K562 (cell line): ENCODE measurements around the gene FHIT. TPM values are rescaled to one million over a fixed set of nuclear protein-coding genes. Genes with fewer than 3 reads are reported as not detected.

Experiments
- ATAC-seq: fragments of 200-7000 bp; cut with Tn5 transposase; 3 replicates; pipeline ENCODE4 v1.9.1; 2020; ENCODE audit warnings: moderate library complexity
- BruUV-seq: library from RNA; stranded (reverse); fragments of 400-500 nt; replicated peaks from 2 replicates; lab custom pipeline; 2021; lab: Mats Ljungman, UMichigan
- CTCF ChIA-PET: fragments of 300-600 bp; formaldehyde crosslinking; extraction: SDS; loops from one replicate; lab custom pipeline; 2021; ENCODE audit warnings: low intra/inter-chr PET ratio; lab: Yijun Ruan, JAX
- POLR2A ChIA-PET: fragments of 300-600, 350-650 bp; sonication (Branson Sonifier 250); formaldehyde crosslinking; extraction: SDS; loops from one replicate; lab custom pipeline; 2021; ENCODE audit warnings: antibody characterized with exemption, inconsistent platforms; lab: Yijun Ruan, JAX
- DNase-seq, 4 experiments: peaks; one replicate each; pipeline versions ENCODE4 v3.0.0 to v3.0.0-alpha.2; 2011 to 2018; ENCODE audit warnings: low spot score in 3 of 4, mixed read lengths in 3 of 4; ENCODE audit errors: extremely low read depth in 1 of 4
- FAIRE-seq: peaks from 2 replicates; lab custom pipeline; 2011; peaks lifted over from hg19 to GRCh38; lab: Jason Lieb, UNC
- H2AFZ ChIP-seq: 2 replicates; pipeline ENCODE4 v1.6.0; 2011; ENCODE audit warnings: low read depth, low read length, control low read depth, inconsistent platforms
- H3K27ac ChIP-seq: fragments of 200-600 bp; 3 replicates; pipeline ENCODE4 v1.8.0; 2011; ENCODE audit warnings: low read depth, mild to moderate bottlenecking, control low read depth, inconsistent platforms, low read length, moderate library complexity, mixed read lengths; ENCODE audit errors: extremely low read depth
- H3K27me3 ChIP-seq, 2 experiments: fragments of 300-600 bp in 1 of 2; 2 replicates in 1 of 2; 3 replicates in 1 of 2; pipeline versions ENCODE4 v1.6.0 to v1.8.0; 2011; ENCODE audit warnings: inconsistent platforms in 2 of 2, low read length in 2 of 2, mild to moderate bottlenecking in 1 of 2, mixed read lengths in 1 of 2, moderate library complexity in 1 of 2; ENCODE audit not compliant: control insufficient read depth in 2 of 2, insufficient read depth in 2 of 2
- H3K36me3 ChIP-seq: fragments of 300-600 bp; 3 replicates; pipeline ENCODE4 v1.8.0; 2011; ENCODE audit warnings: mild to moderate bottlenecking, low read length, inconsistent platforms; ENCODE audit not compliant: control insufficient read depth, insufficient read depth
- H3K4me1 ChIP-seq, 2 experiments: fragments of 200-600 bp in 1 of 2; replicated peaks in 1 of 2; 2 replicates in 1 of 2; 3 replicates in 1 of 2; pipeline versions ENCODE4 v1.5.1 to v1.8.0; 2011; ENCODE audit warnings: inconsistent platforms in 2 of 2, low read length in 2 of 2, mild to moderate bottlenecking in 1 of 2, mixed read lengths in 1 of 2, moderate library complexity in 1 of 2; ENCODE audit not compliant: control insufficient read depth in 2 of 2, insufficient read depth in 2 of 2
- H3K4me2 ChIP-seq: 2 replicates; pipeline ENCODE4 v1.6.1; 2011; ENCODE audit warnings: low read length, control low read depth, inconsistent platforms, mixed read lengths; ENCODE audit not compliant: insufficient read depth
- H3K4me3 ChIP-seq: fragments of 200-600 bp; sonication (generic), shearing (Covaris generic); 2 replicates; pipeline ENCODE4 v1.5.1; 2016; ENCODE audit warnings: control low read depth, inconsistent platforms
- H3K79me2 ChIP-seq: fragments of 200-600 bp; 3 replicates; pipeline ENCODE4 v1.8.0; 2011; ENCODE audit warnings: low read length, inconsistent platforms; ENCODE audit not compliant: control insufficient read depth, insufficient read depth
- H3K9ac ChIP-seq, 2 experiments: 2 replicates each; pipeline versions ENCODE4 v1.6.0 to v1.6.1; 2011; ENCODE audit warnings: low read depth in 2 of 2, low read length in 2 of 2, control low read depth in 1 of 2, inconsistent platforms in 1 of 2, mild to moderate bottlenecking in 1 of 2, mixed read lengths in 1 of 2; ENCODE audit not compliant: insufficient read depth in 1 of 2
- H3K9me1 ChIP-seq: one replicate; pipeline ENCODE4 v1.6.0; 2011; ENCODE audit warnings: inconsistent platforms, mild to moderate bottlenecking, low read length, moderate library complexity; ENCODE audit not compliant: control insufficient read depth, insufficient read depth
- H3K9me3 ChIP-seq: replicated peaks from 2 replicates; pipeline ENCODE4 v1.5.1; 2011; ENCODE audit warnings: low read depth, low read length, inconsistent platforms; ENCODE audit not compliant: control insufficient read depth, insufficient read depth
- H4K20me1 ChIP-seq: replicated peaks from 2 replicates; pipeline ENCODE4 v1.6.1; 2011; ENCODE audit warnings: low read length, inconsistent platforms, mixed read lengths; ENCODE audit not compliant: control insufficient read depth, insufficient read depth
- ATF7 ChIP-seq: fragments of 450-650 bp; IDR thresholded peaks from 2 replicates; pipeline ENCODE4 v1.7.1; 2014; ENCODE audit warnings: mild to moderate bottlenecking, moderate library complexity
- EGR1 ChIP-seq: fragments of 450-650 bp; conservative IDR thresholded peaks from 2 replicates; pipeline ENCODE4 v1.6.1; 2017; ENCODE audit warnings: mild to moderate bottlenecking
- ETS2 ChIP-seq: IDR thresholded peaks from 2 replicates; pipeline ENCODE4 v1.6.1; 2016; ENCODE audit warnings: borderline replicate concordance, missing genetic modification characterization, mild to moderate bottlenecking, moderate library complexity, missing compliant biosample characterization; ENCODE audit not compliant: poor library complexity, severe bottlenecking
- GABPA ChIP-seq: fragments of 200-800 bp; sonication (Bioruptor generic); conservative IDR thresholded peaks from 2 replicates; pipeline ENCODE4 v1.6.1; 2016; ENCODE audit warnings: low read depth, missing genetic modification characterization, missing compliant biosample characterization
- HOXB6 ChIP-seq: fragments of 250-450 bp; sonication (Bioruptor Pico); IDR thresholded peaks from 2 replicates; pipeline ENCODE4 v1.5.1; 2022; ENCODE audit warnings: mild to moderate bottlenecking, borderline replicate concordance
- NR3C1 ChIP-seq: sonication (generic); formaldehyde crosslinking; IDR thresholded peaks from 2 replicates; pipeline ENCODE4 v1.8.1; 2022; ENCODE audit warnings: missing genetic modification reagents
- RBFOX2 ChIP-seq: fragments of 200-400 bp; formaldehyde crosslinking; IDR thresholded peaks from 2 replicates; pipeline ENCODE4 v1.6.1; 2017; ENCODE audit warnings: low read depth, mild to moderate bottlenecking, low read length, moderate library complexity
- RFX7 ChIP-seq: fragments of 250-450 bp; sonication (Bioruptor Pico); IDR thresholded peaks from 2 replicates; pipeline ENCODE4 v1.5.1; 2021; ENCODE audit warnings: mild to moderate bottlenecking
- SRSF9 ChIP-seq: fragments of 200-400 bp; formaldehyde crosslinking; IDR thresholded peaks from 2 replicates; pipeline ENCODE4 v1.6.1; 2017; ENCODE audit warnings: low read depth, low read length, borderline replicate concordance
- ZNF695 ChIP-seq: fragments of 450-650 bp; formaldehyde crosslinking; IDR thresholded peaks from 2 replicates; pipeline ENCODE4 v1.4.0; 2020; ENCODE audit warnings: mild to moderate bottlenecking, moderate library complexity
- WGBS: fragments of 100-300 bp; shearing (Covaris generic); methylation state at CpG from one replicate; pipeline ENCODE4 v1.1.6; 2016; ENCODE audit warnings: low coverage, mixed read lengths; ENCODE audit not compliant: insufficient coverage; ENCODE audit errors: missing lambda C conversion rate; 5-methylcytosine and 5-hydroxymethylcytosine counted together
- in situ Hi-C: fragments of 300-500 bp; cut with MboI; formaldehyde crosslinking; loops from 4 replicates; pipeline ENCODE4 v1.15.0; 2018; ENCODE audit warnings: inconsistent platforms, mixed read lengths
- intact Hi-C: fragments of 100-400 bp; cut with micrococcal nuclease; formaldehyde crosslinking; loops from 2 replicates; pipeline ENCODE4 v1.14.2; 2022
- polyA plus RNA-seq, 8 experiments: library from polyadenylated mRNA; depleted of rRNA in 4 of 8; stranded (reverse) in 5 of 8; unstranded in 3 of 8; fragments of >200 nt; fragmentation: Nextera tagmentation in 2 of 8; fragmentation: Illumina TruSeq in 1 of 8; extraction: Ambion mirVana in 2 of 8; extraction: Trizol in 1 of 8; gene quantifications; 2 replicates each; pipeline versions ENCODE4 v1.2.1 to v1.2.3, GENCODE V29; 2011 to 2014; ENCODE audit warnings: inconsistent platforms in 1 of 8, missing spikeins in 1 of 8
- total RNA-seq, 7 experiments: library from RNA; depleted of rRNA in 6 of 7; stranded (reverse); fragments of >200 nt in 6 of 7; fragmentation: Illumina TruSeq in 2 of 7; extraction: Trizol in 2 of 7; gene quantifications; 2 replicates each; pipeline versions ENCODE4 v1.2.1 to v1.2.3, GENCODE V29; 2011 to 2021; ENCODE audit warnings: low replicate concordance in 1 of 7
- TF ChIP-seq, protein P1 (sequence below): fragments of 150-350 bp; IDR thresholded peaks from 2 replicates; pipeline ENCODE4 v1.6.1; 2014; ENCODE audit warnings: low read depth, mild to moderate bottlenecking, low read length, borderline replicate concordance
- TF ChIP-seq, protein P2 (sequence below), 3 experiments: fragments of 200-800 bp in 1 of 3; sonication (Bioruptor generic) in 1 of 3; sonication (generic) in 1 of 3; formaldehyde crosslinking in 1 of 3; IDR thresholded peaks; 2 replicates each; pipeline versions ENCODE4 v1.6.1 to v1.8.0; 2016 to 2022; ENCODE audit warnings: mild to moderate bottlenecking in 2 of 3, missing compliant biosample characterization in 2 of 3, missing genetic modification characterization in 2 of 3, missing genetic modification reagents in 1 of 3
- TF ChIP-seq, protein P3 (sequence below): sonication (generic); formaldehyde crosslinking; IDR thresholded peaks from 2 replicates; pipeline ENCODE4 v1.8.1; 2023; ENCODE audit warnings: mild to moderate bottlenecking, missing genetic modification reagents
- TF ChIP-seq, protein P4 (sequence below): sonication (generic); formaldehyde crosslinking; IDR thresholded peaks from 2 replicates; pipeline ENCODE4 v1.8.1; 2023; ENCODE audit warnings: mild to moderate bottlenecking, missing genetic modification reagents

FHIT gene
- total and polyA plus RNA-seq, 9 of the 15 experiments (the other 6 are each of a cell fraction or from before 2014, with no cell fraction given), result 1.7 to 9.1 (median 4.3) TPM

DNA sequence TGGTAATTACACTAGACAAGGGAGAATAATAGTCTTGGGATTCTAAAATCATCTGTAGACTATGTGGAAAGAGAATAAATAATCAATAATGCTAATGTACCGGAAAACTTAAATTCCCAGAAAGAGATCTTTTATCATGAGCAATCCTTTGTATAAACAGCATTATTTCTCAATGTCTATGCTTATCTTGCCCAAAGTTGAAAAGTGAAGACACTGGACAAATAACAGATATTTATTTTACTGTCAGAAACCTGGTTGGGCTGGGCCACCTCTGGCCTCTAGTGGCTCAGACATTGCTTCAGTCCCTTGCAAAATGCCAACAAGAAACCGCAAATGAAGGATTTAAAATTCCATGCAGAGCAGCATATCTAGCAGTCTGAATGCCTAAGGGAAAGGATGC is 409.9 kb downstream of the FHIT start (continued):
- TF ChIP-seq, protein P1, sequence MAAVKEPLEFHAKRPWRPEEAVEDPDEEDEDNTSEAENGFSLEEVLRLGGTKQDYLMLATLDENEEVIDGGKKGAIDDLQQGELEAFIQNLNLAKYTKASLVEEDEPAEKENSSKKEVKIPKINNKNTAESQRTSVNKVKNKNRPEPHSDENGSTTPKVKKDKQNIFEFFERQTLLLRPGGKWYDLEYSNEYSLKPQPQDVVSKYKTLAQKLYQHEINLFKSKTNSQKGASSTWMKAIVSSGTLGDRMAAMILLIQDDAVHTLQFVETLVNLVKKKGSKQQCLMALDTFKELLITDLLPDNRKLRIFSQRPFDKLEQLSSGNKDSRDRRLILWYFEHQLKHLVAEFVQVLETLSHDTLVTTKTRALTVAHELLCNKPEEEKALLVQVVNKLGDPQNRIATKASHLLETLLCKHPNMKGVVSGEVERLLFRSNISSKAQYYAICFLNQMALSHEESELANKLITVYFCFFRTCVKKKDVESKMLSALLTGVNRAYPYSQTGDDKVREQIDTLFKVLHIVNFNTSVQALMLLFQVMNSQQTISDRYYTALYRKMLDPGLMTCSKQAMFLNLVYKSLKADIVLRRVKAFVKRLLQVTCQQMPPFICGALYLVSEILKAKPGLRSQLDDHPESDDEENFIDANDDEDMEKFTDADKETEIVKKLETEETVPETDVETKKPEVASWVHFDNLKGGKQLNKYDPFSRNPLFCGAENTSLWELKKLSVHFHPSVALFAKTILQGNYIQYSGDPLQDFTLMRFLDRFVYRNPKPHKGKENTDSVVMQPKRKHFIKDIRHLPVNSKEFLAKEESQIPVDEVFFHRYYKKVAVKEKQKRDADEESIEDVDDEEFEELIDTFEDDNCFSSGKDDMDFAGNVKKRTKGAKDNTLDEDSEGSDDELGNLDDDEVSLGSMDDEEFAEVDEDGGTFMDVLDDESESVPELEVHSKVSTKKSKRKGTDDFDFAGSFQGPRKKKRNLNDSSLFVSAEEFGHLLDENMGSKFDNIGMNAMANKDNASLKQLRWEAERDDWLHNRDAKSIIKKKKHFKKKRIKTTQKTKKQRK, result no peak
- no peak for TF ChIP-seq ATF7

DNA sequence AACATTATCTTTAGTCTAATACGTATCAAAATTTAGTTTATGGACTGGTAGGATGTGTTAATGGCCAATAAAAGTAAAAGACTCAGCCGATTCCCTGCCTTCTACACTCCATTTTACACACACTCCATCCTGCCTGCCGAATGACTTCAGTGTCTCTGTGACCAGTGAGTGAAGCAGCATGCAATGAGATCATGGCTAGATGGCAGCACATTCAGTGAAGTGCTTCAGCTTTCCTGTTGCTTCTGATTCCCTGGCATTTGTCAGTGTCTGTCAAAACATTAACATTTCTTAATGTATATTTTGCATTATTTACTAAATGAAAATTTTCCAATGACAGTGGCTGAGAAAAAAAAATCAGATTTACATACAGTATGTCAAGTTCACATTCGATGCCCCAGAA is 412.0 kb downstream of the FHIT start:
- intact Hi-C loops (no loop called here), in situ Hi-C loops (no loop called here)
- FAIRE-seq, result no peak
- Histone ChIP-seq H3K4me1 (no peaks in the 10 kb centered on the region), H3K9ac (no peak overlapping the region), H2AFZ (no peak overlapping the region), H3K9me1 (no peaks in the 10 kb centered on the region), H4K20me1 (no peaks in the 10 kb centered on the region), H3K4me3 (no peak overlapping the region), H3K36me3 (no peaks in the 10 kb centered on the region), H3K27ac (no peak overlapping the region), H3K4me2 (no peak overlapping the region), H3K27me3 (no peaks in the 10 kb centered on the region), H3K79me2 (no peaks in the 10 kb centered on the region), H3K9me3 (no peaks in the 10 kb centered on the region)
- ChIA-PET POLR2A (no interaction called here), CTCF (no interaction called here)
- TF ChIP-seq ETS2 (tag) (no peak), ZNF695 (no peak), SRSF9 (no peak), RBFOX2 (no peak), RFX7 (CRISPR knock-in tag) (no peak), NR3C1 (no peak), EGR1 (no peak), GABPA (tag) (no peak), HOXB6 (no peak)
- TF ChIP-seq, protein P2, sequence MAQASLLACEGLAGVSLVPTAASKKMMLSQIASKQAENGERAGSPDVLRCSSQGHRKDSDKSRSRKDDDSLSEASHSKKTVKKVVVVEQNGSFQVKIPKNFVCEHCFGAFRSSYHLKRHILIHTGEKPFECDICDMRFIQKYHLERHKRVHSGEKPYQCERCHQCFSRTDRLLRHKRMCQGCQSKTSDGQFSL (CRISPR knock-in tag; IDR thresholded peaks at IDR 0.05), result no peak
- TF ChIP-seq, protein P2 (tag; IDR thresholded peaks at IDR 0.05), result no peak
- TF ChIP-seq, protein P3, sequence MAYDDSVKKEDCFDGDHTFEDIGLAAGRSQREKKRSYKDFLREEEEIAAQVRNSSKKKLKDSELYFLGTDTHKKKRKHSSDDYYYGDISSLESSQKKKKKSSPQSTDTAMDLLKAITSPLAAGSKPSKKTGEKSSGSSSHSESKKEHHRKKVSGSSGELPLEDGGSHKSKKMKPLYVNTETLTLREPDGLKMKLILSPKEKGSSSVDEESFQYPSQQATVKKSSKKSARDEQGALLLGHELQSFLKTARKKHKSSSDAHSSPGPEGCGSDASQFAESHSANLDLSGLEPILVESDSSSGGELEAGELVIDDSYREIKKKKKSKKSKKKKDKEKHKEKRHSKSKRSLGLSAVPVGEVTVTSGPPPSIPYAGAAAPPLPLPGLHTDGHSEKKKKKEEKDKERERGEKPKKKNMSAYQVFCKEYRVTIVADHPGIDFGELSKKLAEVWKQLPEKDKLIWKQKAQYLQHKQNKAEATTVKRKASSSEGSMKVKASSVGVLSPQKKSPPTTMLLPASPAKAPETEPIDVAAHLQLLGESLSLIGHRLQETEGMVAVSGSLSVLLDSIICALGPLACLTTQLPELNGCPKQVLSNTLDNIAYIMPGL (CRISPR knock-in tag), result no peak
- TF ChIP-seq, protein P4, sequence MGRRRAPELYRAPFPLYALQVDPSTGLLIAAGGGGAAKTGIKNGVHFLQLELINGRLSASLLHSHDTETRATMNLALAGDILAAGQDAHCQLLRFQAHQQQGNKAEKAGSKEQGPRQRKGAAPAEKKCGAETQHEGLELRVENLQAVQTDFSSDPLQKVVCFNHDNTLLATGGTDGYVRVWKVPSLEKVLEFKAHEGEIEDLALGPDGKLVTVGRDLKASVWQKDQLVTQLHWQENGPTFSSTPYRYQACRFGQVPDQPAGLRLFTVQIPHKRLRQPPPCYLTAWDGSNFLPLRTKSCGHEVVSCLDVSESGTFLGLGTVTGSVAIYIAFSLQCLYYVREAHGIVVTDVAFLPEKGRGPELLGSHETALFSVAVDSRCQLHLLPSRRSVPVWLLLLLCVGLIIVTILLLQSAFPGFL (CRISPR knock-in tag), result no peak
- WGBS, result 13% methylated on average over 4 of the region's 4 CpGs
- no peak for DNase-seq
- ATAC-seq, result no peak
- BruUV-seq, result no TSS peak
